GM23338 (cell line): ENCODE data around the gene KBTBD8.

Experiments used
- CREB1 ChIP-seq: fragments of 250-450 bp; sonication (Bioruptor Pico); IDR thresholded peaks from 2 replicates; pipeline ENCODE4 v1.5.0; 2020; ENCODE audit warnings: low read depth, mild to moderate bottlenecking, moderate library complexity
- CTCF ChIP-seq, 2 experiments: fragments of 200-600 bp in 1 of 2; sonication (generic) in 1 of 2; conservative IDR thresholded peaks; 2 replicates each; pipeline versions ENCODE4 v1.5.1 to v1.6.1; 2016 to 2017; ENCODE audit warnings: antibody characterized with exemption in 2 of 2, low read depth in 2 of 2, mild to moderate bottlenecking in 2 of 2, moderate library complexity in 1 of 2
- ETS1 ChIP-seq: IDR thresholded peaks from 2 replicates; pipeline ENCODE4 v1.6.1; 2016; ENCODE audit warnings: antibody characterized with exemption
- EZH2 ChIP-seq: fragments of 200-600 bp; sonication (generic); IDR thresholded peaks from one replicate; pipeline ENCODE4 v1.8.0; 2017; ENCODE audit warnings: antibody characterized with exemption, mild to moderate bottlenecking, low read depth; ENCODE audit not compliant: unreplicated experiment
- EZH2phosphoT487 ChIP-seq: fragments of 200-600 bp; sonication (generic); IDR thresholded peaks from one replicate; pipeline ENCODE4 v1.8.1; 2018; ENCODE audit warnings: antibody characterized with exemption; ENCODE audit not compliant: unreplicated experiment
- JUNB ChIP-seq: IDR thresholded peaks from one replicate; pipeline ENCODE4 v1.6.1; 2016; ENCODE audit warnings: antibody characterized with exemption; ENCODE audit not compliant: unreplicated experiment
- NANOG ChIP-seq: IDR thresholded peaks from 2 replicates; pipeline ENCODE4 v1.6.1; 2016; ENCODE audit warnings: antibody characterized with exemption, borderline replicate concordance
- POLR2AphosphoS5 ChIP-seq: IDR thresholded peaks from 2 replicates; pipeline ENCODE4 v1.6.1; 2016; ENCODE audit warnings: antibody characterized with exemption, low read depth
- REST ChIP-seq: IDR thresholded peaks from one replicate; pipeline ENCODE4 v1.6.1; 2018; ENCODE audit warnings: antibody characterized with exemption; ENCODE audit not compliant: unreplicated experiment
- TF ChIP-seq, protein P1 (sequence below): fragments of 250-450 bp; sonication (Bioruptor Pico); IDR thresholded peaks from 2 replicates; pipeline ENCODE4 v1.5.0; 2020; ENCODE audit warnings: mild to moderate bottlenecking, moderate library complexity

GRCh38 chr3:66949898-66950297, 48.2 kb upstream of the KBTBD8 start:
- TF ChIP-seq POLR2AphosphoS5 = no peak
- TF ChIP-seq EZH2phosphoT487 = no peak
- TF ChIP-seq JUNB = no peak
- TF ChIP-seq CTCF (conservative IDR thresholded peaks at IDR 0.05; ENCODE audit: low read depth in 2 of 2) = no peak
- TF ChIP-seq REST = no peak
- no peak for TF ChIP-seq ETS1
- no peak for TF ChIP-seq EZH2
- no peak for TF ChIP-seq CREB1 (CRISPR knock-in tag)
- no peak for TF ChIP-seq NANOG
- TF ChIP-seq, protein P1, sequence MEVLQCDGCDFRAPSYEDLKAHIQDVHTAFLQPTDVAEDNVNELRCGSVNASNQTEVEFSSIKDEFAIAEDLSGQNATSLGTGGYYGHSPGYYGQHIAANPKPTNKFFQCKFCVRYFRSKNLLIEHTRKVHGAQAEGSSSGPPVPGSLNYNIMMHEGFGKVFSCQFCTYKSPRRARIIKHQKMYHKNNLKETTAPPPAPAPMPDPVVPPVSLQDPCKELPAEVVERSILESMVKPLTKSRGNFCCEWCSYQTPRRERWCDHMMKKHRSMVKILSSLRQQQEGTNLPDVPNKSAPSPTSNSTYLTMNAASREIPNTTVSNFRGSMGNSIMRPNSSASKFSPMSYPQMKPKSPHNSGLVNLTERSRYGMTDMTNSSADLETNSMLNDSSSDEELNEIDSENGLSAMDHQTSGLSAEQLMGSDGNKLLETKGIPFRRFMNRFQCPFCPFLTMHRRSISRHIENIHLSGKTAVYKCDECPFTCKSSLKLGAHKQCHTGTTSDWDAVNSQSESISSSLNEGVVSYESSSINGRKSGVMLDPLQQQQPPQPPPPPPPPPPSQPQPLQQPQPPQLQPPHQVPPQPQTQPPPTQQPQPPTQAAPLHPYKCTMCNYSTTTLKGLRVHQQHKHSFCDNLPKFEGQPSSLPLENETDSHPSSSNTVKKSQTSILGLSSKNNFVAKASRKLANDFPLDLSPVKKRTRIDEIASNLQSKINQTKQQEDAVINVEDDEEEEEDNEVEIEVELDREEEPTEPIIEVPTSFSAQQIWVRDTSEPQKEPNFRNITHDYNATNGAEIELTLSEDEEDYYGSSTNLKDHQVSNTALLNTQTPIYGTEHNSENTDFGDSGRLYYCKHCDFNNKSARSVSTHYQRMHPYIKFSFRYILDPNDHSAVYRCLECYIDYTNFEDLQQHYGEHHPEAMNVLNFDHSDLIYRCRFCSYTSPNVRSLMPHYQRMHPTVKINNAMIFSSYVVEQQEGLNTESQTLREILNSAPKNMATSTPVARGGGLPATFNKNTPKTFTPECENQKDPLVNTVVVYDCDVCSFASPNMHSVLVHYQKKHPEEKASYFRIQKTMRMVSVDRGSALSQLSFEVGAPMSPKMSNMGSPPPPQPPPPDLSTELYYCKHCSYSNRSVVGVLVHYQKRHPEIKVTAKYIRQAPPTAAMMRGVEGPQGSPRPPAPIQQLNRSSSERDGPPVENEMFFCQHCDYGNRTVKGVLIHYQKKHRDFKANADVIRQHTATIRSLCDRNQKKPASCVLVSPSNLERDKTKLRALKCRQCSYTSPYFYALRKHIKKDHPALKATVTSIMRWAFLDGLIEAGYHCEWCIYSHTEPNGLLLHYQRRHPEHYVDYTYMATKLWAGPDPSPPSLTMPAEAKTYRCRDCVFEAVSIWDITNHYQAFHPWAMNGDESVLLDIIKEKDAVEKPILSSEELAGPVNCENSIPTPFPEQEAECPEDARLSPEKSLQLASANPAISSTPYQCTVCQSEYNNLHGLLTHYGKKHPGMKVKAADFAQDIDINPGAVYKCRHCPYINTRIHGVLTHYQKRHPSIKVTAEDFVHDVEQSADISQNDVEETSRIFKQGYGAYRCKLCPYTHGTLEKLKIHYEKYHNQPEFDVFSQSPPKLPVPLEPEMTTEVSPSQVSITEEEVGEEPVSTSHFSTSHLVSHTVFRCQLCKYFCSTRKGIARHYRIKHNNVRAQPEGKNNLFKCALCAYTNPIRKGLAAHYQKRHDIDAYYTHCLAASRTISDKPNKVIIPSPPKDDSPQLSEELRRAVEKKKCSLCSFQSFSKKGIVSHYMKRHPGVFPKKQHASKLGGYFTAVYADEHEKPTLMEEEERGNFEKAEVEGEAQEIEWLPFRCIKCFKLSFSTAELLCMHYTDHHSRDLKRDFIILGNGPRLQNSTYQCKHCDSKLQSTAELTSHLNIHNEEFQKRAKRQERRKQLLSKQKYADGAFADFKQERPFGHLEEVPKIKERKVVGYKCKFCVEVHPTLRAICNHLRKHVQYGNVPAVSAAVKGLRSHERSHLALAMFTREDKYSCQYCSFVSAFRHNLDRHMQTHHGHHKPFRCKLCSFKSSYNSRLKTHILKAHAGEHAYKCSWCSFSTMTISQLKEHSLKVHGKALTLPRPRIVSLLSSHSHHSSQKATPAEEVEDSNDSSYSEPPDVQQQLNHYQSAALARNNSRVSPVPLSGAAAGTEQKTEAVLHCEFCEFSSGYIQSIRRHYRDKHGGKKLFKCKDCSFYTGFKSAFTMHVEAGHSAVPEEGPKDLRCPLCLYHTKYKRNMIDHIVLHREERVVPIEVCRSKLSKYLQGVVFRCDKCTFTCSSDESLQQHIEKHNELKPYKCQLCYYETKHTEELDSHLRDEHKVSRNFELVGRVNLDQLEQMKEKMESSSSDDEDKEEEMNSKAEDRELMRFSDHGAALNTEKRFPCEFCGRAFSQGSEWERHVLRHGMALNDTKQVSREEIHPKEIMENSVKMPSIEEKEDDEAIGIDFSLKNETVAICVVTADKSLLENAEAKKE (CRISPR knock-in tag) = no peak
